ENCODE measurements around the gene C17orf78.
"Not testable (repeated sequence)": the region's sequence is repeated elsewhere in the genome, so short reads cannot be mapped to it uniquely, and the experiment has no call there.

The C17orf78 gene

GRCh38 chr17:37375706-37376105 lies at the start of gene C17orf78:
Gene C17orf78 (plus strand): TSS chr17:37375985. CDS start chr17:37376093, 108 bp downstream.
- no peak for DNase-seq

GRCh38 chr17:37327341-37328090 lies 48.3 kb upstream of the C17orf78 start:
- DNase-seq: no peak

- no peak for DNase-seq
Observed at GRCh38 chr17:37338847-37339246, 36.9 kb upstream of the C17orf78 start.

- DNase-seq: no peak
Observed at GRCh38 chr17:37339321-37339720, 36.5 kb upstream of the C17orf78 start.

GRCh38 chr17:37340804-37341203 lies 35.0 kb upstream of the C17orf78 start:
- no peak for DNase-seq

GRCh38 chr17:37342589-37342988 lies 33.2 kb upstream of the C17orf78 start:
- no peak for DNase-seq

GRCh38 chr17:37344519-37344918 lies 31.3 kb upstream of the C17orf78 start:
- DNase-seq: no peak

- not testable (repeated sequence) for DNase-seq
Observed at GRCh38 chr17:37346863-37347402, 28.9 kb upstream of the C17orf78 start.

GRCh38 chr17:37356796-37357569 lies 18.8 kb upstream of the C17orf78 start:
- DNase-seq: not testable (repeated sequence)

GRCh38 chr17:37358098-37358829 lies 17.5 kb upstream of the C17orf78 start:
- DNase-seq: no peak

GRCh38 chr17:37358830-37359681 lies 16.7 kb upstream of the C17orf78 start:
- DNase-seq: peak; percentile 35

GRCh38 chr17:37359682-37360188 lies 16.1 kb upstream of the C17orf78 start:
- DNase-seq: no peak

GRCh38 chr17:37360632-37361031 lies 15.2 kb upstream of the C17orf78 start:
- no peak for DNase-seq

GRCh38 chr17:37361543-37361942 lies 14.2 kb upstream of the C17orf78 start:
- no peak for DNase-seq

- no peak for DNase-seq
Observed at GRCh38 chr17:37365589-37365988, 10.2 kb upstream of the C17orf78 start.

GRCh38 chr17:37368577-37368976 lies 7.2 kb upstream of the C17orf78 start:
- no peak for DNase-seq

- DNase-seq: peak; percentile 42
Observed at GRCh38 chr17:37373530-37374159, 2.1 kb upstream of the C17orf78 start.

- no peak for DNase-seq
Observed at GRCh38 chr17:37382056-37382455, 6.3 kb downstream of the C17orf78 start.

GRCh38 chr17:37384560-37385149 lies 8.9 kb downstream of the C17orf78 start:
- DNase-seq: no peak

GRCh38 chr17:37385474-37385990 lies 9.7 kb downstream of the C17orf78 start:
- DNase-seq: no peak

- no peak for DNase-seq
Observed at GRCh38 chr17:37386462-37386861, 10.7 kb downstream of the C17orf78 start.
